Cerebellar nuclear complex (tissue), 1 donor: ENCODE data around the gene TMEM169.
"Not testable (repeated sequence)": the region's sequence is repeated elsewhere in the genome, so short reads cannot be mapped to it uniquely, and the experiment has no call there.

Source experiments
- DNase-seq, 2 experiments: peaks; one replicate each; lab custom pipeline; 2025; lab: John Stamatoyannopoulos, UW

Gene TMEM169

GRCh38 chr2:216071111-216071851, 10.4 kb upstream of the TMEM169 start:
- DNase-seq: no peak

- no peak for DNase-seq
Observed at GRCh38 chr2:216072473-216072872, 9.2 kb upstream of the TMEM169 start.

- DNase-seq: no peak
Observed at GRCh38 chr2:216073773-216074172, 7.9 kb upstream of the TMEM169 start.

DNA sequence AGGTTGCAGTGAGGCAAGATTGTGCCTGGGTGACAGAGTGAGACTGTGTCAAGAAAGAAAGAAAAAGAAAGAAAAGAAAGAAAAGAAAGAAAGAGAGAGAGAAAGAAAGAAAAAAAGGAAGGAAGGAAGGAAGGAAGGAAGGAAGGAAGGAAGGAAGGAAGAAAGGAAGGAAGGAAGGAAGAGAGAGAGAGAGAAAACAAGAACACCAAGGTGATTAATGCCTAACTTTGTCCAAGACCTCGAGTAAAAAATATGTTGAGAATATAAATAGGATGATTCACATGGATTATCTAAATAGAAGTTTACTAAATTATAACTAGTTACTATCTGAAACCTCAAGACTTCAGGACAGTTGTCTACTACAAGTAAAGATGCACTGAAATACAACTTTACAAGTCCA, 7.3 kb upstream of the TMEM169 start:
- DNase-seq: no peak

DNA sequence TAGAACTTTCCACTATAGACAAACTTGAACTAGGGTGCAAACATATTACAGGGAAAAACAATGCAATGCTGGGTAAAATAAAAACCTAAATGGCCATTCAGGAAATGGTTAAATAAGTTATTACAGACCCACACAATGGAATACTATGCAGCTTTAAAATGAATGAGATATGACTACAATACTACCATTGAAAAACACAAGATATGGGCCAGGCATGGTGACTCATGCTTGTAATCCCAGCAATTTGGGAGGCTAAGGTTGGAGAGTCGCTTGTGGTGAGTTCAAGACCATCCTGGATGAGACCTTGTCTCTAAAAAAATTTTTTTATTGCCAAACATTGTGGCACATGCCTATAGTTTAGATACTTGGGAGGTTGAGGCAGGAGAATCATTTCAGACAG, 6.9 kb upstream of the TMEM169 start:
- no peak for DNase-seq

DNA sequence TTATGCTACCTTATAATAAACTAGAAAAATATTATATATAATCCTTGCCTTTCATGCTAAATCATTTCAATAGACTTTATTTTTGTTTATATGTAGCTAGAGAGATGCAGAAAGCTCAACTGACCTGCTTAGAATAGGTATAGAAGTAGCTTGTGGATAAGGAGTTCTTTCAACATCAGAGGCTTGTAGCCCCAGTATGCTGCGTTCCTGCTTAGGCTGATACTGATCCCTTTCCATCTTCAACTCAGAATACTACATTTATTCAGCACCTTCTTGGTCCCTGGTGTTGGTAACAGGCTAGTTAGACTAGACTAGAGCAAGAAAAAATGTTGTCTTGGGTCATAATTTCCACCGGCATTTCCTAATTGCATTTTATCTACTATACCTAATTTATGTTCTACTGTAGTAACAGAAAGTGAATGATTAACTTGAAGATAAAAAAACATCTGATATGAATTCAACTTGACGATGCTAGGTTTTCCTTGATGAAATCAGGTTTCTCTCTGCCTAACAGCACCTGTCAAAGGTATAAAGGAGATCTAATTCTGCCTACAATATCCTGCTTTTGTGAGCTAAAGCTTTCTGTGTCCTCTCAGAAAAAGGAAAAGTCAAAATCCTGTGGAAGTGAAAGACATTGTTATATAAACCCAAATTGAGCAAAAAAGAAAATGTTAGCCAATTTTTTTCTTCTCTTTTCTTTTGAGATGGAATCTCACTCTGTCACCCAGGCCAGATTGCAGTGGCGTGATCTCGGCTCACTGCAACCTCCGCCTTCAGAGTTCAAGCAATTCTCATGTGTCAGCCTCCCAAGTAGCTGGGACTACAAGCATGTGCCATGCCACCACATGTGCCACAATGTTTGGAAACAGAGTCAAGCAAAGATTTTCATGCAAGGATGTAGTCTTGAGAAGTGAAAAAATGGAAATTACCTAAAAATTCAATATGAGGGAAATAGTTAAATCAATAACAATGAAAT, 5.9 kb upstream of the TMEM169 start:
- DNase-seq: no peak

DNA sequence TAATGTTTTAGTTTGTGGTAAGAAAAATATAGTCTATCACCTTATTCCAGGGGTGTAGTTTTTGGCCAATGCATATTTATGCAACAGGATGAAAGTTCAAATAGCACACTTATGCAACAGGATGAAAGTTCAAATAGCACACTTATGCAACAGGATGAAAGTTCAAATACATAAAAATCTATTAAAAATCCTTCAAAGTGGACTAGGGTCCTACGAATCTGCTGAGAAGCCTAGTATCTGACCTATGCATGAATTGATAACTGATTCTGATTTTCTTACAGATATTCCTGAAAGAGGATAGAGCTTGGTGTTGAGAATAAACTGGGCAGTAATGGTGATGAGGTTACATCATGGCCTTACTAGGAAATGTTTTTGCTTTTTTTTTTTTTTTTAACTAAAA, 2.9 kb upstream of the TMEM169 start:
- no peak for DNase-seq

DNA sequence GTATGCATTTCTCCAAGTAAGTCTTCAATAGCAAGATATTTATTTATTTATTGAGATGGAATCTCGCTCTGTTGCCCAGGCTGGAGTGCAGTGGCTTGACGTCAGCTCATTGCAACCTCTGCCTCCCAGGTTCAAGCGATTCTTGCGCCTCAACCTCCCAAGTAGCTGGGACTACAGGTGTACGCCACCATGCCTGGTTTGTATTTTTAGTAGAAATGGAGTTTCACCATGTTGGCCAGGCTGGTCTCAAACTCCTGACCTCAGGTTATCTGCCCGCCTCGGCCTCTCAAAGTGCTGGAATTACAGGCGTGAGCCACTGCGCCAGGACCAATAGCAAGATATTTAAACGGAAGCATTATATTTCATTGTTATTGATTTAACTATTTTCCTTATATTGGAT, 1.7 kb upstream of the TMEM169 start:
- DNase-seq: not testable (repeated sequence)

DNA sequence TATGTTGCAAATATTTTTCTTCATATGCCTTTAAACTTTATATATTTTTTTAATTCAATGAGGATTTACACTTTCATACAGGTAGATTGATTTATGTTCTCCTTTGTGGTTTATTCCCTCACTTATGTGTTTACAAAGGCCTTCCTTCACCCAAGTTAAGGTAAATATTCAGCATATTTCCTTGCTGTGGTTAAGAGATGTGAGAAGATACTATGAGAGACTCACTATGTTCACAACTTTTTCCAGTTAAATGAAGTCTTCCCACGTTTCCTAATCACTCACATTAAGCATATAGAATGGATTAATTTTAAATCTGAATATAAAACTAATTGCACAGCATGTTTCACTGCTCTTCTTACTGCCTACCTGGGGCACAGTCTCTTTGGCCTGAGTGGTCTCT, 707 bp upstream of the TMEM169 start:
- DNase-seq: no peak

GRCh38 chr2:216082117-216082711, 495 bp downstream of the TMEM169 start:
- peak in 1 of 2 experiments; percentile 9 for DNase-seq

DNA sequence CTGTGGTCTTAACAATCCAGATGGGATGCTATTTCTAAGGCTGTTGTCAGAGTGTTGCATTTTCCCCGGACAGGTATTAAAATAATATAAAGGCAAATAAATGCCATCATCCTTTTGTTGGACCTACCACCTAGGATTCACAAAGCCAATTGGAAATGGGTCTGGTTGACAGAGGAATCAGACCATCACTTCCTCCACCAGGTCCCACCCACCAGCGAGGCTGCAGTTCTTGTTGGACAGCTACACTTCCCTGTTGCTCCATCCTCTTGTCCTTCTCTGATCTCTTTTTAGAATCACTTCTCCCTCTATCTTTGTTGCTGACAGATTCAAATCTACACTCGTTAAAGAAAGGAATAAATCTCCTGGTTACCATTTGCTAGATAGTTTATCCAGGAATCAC, 1.1 kb downstream of the TMEM169 start:
- no peak for DNase-seq

- no peak for DNase-seq
Observed at GRCh38 chr2:216083464-216084281, 2.0 kb downstream of the TMEM169 start.

- no peak for DNase-seq
Observed at GRCh38 chr2:216084547-216084946, 2.8 kb downstream of the TMEM169 start.

- no peak for DNase-seq
Observed at GRCh38 chr2:216086207-216086893, 4.6 kb downstream of the TMEM169 start.

DNA sequence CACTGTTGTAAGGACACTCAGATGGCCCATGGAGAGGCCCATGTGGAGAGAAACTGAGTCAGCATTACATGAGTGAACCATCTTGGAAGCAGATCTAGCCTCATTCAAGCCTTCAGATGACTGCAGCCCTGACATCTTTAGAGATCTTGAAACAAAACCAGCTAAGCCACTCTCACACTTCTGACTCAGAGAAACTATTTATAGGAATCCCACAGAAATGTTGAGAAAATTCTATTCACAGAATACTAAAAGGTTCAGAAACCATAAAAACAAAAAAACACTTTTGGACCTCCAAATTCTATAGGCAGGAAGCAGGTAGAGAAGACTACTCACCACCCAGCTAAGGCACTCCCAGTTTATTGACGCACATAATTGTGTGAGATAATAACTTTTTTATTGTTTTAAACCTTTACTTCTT, 8.7 kb downstream of the TMEM169 start:
- DNase-seq: no peak

- no peak for DNase-seq
Observed at GRCh38 chr2:216092646-216093045, 10.9 kb downstream of the TMEM169 start.

DNA sequence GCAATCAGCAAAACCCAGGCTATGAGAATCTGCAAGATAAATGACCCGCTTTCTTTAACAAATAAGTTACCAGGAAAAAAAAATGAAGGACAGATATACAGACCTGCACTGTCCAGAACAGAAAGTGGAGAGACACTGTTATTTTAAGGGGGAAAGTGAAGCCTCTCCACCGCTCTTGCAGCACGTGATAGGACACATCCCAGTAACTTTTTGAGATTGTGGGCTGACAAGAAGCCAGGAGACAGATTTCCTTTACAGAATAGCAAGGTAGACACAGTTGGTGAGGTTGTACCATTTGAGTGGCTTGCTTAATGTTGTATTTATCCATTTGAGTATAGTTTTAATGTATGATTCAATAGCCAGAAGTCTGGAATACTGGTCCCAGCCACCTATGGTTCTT, 13.0 kb downstream of the TMEM169 start:
- no peak for DNase-seq

DNA sequence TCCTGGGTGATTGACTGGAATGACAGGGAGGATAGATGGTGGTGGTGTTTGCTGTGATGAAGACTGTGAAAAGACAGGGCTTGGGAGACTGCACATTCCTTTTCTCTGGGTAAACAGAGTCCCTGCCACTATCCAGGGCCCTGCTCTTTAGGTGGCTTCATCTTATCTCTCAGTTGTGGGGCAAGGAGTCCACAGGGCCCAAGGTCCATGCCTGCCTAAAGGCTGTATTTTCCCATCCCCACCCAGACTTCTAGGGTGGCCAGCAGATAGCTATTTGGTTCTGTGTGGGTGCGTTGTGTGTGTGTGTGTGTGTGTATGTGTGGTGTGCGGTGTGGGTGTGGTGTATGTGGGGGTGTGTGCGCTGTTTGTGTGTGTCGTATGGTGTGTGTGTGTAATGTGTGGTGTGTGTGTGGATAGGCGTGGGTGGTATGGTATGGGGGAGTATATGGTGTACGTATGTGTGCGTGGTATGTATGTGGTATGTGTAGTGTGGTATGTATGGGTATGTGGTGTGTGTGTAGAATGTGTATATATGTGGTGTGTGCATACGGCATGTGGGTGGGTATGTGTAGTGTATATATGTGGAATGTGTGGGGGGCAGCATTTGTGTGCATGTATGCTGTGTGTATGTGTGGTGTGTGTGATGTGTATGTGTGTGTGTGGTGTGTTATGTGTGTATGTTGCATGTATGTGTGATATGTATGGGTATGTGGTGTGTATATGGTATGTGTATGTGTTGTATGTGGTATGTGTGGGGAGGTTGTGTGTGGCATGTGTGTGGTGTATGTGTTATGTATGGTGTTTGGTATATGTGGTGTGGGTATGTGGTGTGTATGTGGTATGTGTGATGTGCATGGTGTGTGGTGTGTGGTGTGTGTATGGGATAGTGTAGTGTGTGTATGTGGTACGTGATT, 17.0 kb downstream of the TMEM169 start:
- no peak for DNase-seq

DNA sequence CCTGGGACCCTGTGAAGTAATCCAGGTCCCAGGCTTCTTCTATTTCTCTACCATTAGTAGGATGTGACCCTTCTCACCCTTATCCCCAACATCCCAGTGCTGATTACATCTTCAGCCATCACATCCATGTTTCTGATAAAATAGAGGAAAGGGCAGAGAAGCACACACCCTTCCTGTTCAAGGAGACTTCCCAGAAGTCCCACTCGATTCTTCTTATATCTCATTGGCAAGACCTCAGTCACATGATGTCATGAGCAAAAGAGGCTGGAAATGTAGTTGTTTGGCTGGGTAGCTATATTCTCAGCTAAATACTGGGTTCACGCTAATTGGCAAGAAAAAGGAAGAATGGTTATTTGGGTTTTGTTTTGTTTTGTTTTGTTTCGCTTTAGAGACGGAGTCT, 19.4 kb downstream of the TMEM169 start:
- no peak for DNase-seq

- DNase-seq: no peak
Observed at GRCh38 chr2:216103213-216103612, 21.5 kb downstream of the TMEM169 start.
